ENCODE results near the gene STAT3. TPM values are rescaled to one million over a fixed set of nuclear protein-coding genes. Genes with fewer than 3 reads are reported as not detected.

STAT3 gene
- total RNA-seq, 1 experiment from 2014 or later = 60.5 TPM

GRCh38 chr17:42284024-42284369, 104.2 kb downstream of the STAT3 start:
- no peak for DNase-seq (ENCODE audit: low spot score)
- no TSS peak for BruUV-seq (replicated peaks)
- ChIA-PET POLR2A (ENCODE audit: low non-redundant PET) (no interaction called here), CTCF (no interaction called here)
- H3K4me1 ChIP-seq (ENCODE audit: insufficient read depth, low read length, poor library complexity, severe bottlenecking) = no peaks in the 10 kb centered on the region
- TF ChIP-seq EZH2 (IDR thresholded peaks at IDR 0.05; ENCODE audit: borderline replicate concordance, low read depth, low read length, poor library complexity, severe bottlenecking) = no peak
- no peak for TF ChIP-seq CTCF (conservative IDR thresholded peaks at IDR 0.05; ENCODE audit: low read depth, low read length)
- H3K27ac ChIP-seq (ENCODE audit: low read depth, low read length, poor library complexity, severe bottlenecking) = no peak overlapping the region
- no peak overlapping the region for H3K4me3 ChIP-seq (ENCODE audit: low read depth, low read length, poor library complexity, severe bottlenecking)
- no peaks in the 10 kb centered on the region for H3K27me3 ChIP-seq (replicated peaks; ENCODE audit: insufficient read depth, low read depth, low read length, poor library complexity)
- intact Hi-C loops (cut with micrococcal nuclease; ENCODE audit: unreplicated experiment) = no loop called here
- no peaks in the 10 kb centered on the region for H3K36me3 ChIP-seq (ENCODE audit: insufficient read depth, low read length, poor library complexity, severe bottlenecking)
- H3K9me3 ChIP-seq (ENCODE audit: low read depth, low read length, poor library complexity, severe bottlenecking) = no peaks in the 10 kb centered on the region

DNA sequence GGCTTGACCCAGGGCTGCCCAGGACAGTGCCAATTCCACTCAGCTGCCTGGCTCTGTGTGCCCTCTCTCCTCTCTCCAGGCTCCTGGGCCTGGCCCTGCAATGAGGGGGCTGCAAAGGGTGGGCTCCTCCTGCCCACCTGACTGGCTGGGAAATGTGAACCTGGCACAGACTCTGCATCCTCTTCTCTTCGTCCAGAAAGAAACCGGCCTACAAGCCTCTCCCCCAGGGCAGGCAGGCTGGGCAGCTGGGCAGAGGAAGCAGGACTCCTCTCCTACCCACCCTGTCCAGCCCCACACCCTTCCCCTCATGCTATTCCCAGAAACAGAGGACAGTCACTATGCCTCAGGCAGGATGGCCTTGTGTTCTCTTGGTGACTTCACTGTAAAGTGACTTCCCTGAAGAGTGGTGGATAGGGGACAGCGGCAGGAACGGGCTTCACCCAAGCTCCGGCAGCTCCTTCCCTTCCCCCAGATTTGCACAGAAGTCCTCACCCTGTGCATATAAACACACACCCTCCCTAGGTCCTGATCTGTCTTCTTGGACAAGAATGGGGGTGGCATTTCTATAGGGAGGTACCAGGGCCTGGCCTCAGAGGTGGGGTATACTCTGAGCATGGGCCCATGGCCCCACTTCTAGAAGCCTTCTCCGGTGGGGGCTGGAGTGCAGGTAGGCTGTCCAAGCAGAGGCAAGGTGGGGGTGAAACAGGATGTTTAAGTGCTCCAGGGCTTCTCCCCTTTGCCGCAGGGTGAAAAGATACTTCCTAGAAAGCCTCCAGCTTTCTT, 104.8 kb downstream of the STAT3 start:
- TF ChIP-seq EZH2 (IDR thresholded peaks at IDR 0.05; ENCODE audit: borderline replicate concordance, low read depth, low read length, poor library complexity, severe bottlenecking) = no peak
- TF ChIP-seq CTCF (conservative IDR thresholded peaks at IDR 0.05; ENCODE audit: low read depth, low read length) = no peak
- BruUV-seq (replicated peaks) = no TSS peak
- Histone ChIP-seq H3K4me3 (ENCODE audit: low read depth, low read length, poor library complexity, severe bottlenecking) (no peak overlapping the region), H3K27me3 (replicated peaks; ENCODE audit: insufficient read depth, low read depth, low read length, poor library complexity) (no peaks in the 10 kb centered on the region), H3K27ac (ENCODE audit: low read depth, low read length, poor library complexity, severe bottlenecking) (no peak overlapping the region), H3K36me3 (ENCODE audit: insufficient read depth, low read length, poor library complexity, severe bottlenecking) (no peaks in the 10 kb centered on the region), H3K9me3 (ENCODE audit: low read depth, low read length, poor library complexity, severe bottlenecking) (no peaks in the 10 kb centered on the region), H3K4me1 (ENCODE audit: insufficient read depth, low read length, poor library complexity, severe bottlenecking) (no peaks in the 10 kb centered on the region)
- CTCF ChIA-PET = no interaction called here
- POLR2A ChIA-PET (ENCODE audit: low non-redundant PET) = no interaction called here
- intact Hi-C loops (cut with micrococcal nuclease; ENCODE audit: unreplicated experiment) = no loop called here
- DNase-seq (ENCODE audit: low spot score) = no peak

- no peak overlapping the region for H3K27ac ChIP-seq (ENCODE audit: low read depth, low read length, poor library complexity, severe bottlenecking)
- no peaks in the 10 kb centered on the region for H3K4me1 ChIP-seq (ENCODE audit: insufficient read depth, low read length, poor library complexity, severe bottlenecking)
- CTCF ChIA-PET = no interaction called here
- BruUV-seq (replicated peaks) = no TSS peak
- DNase-seq (ENCODE audit: low spot score) = no peak
- no peak overlapping the region for H3K4me3 ChIP-seq (ENCODE audit: low read depth, low read length, poor library complexity, severe bottlenecking)
- POLR2A ChIA-PET (ENCODE audit: low non-redundant PET) = no interaction called here
- H3K36me3 ChIP-seq (ENCODE audit: insufficient read depth, low read length, poor library complexity, severe bottlenecking) = no peaks in the 10 kb centered on the region
- H3K27me3 ChIP-seq (replicated peaks; ENCODE audit: insufficient read depth, low read depth, low read length, poor library complexity) = no peaks in the 10 kb centered on the region
- intact Hi-C loops (cut with micrococcal nuclease; ENCODE audit: unreplicated experiment) = no loop called here
- no peak for TF ChIP-seq EZH2 (IDR thresholded peaks at IDR 0.05; ENCODE audit: borderline replicate concordance, low read depth, low read length, poor library complexity, severe bottlenecking)
- TF ChIP-seq CTCF (conservative IDR thresholded peaks at IDR 0.05; ENCODE audit: low read depth, low read length) = no peak
- H3K9me3 ChIP-seq (ENCODE audit: low read depth, low read length, poor library complexity, severe bottlenecking) = no peaks in the 10 kb centered on the region
Observed at GRCh38 chr17:42282478-42283080, 105.7 kb downstream of the STAT3 start.

Data from A673 (cell line).